Left ventricle myocardium superior (tissue), 1 donor: Measurements from ENCODE around the gene PHACTR1. TPM values are rescaled to one million over a fixed set of nuclear protein-coding genes. Genes with fewer than 3 reads are reported as not detected.

ENCODE experiments used
- ATAC-seq: fragments of 200-7000 bp; cut with Tn5 transposase; one replicate; pipeline ENCODE4 v1.9.1; 2020; ENCODE audit warnings: mild to moderate bottlenecking, moderate library complexity
- DNase-seq: peaks from one replicate; pipeline ENCODE4 v3.0.0-alpha.2; 2020
- intact Hi-C: fragments of 100-400 bp; cut with micrococcal nuclease; formaldehyde crosslinking; loops from one replicate; pipeline ENCODE4 v1.11.0; 2022
- total RNA-seq: library from RNA; stranded (reverse); fragmentation: NEBNext Ultra II Directional; extraction: Animal tissue kit (Norgen Biotek cat#: 25700); gene quantifications from one replicate; pipeline ENCODE4 v1.2.1, GENCODE V29; 2021
- donor health status: DM: no; HTN: yes; CAD: no; lungs with severe emphysema.

PHACTR1 gene
- total RNA-seq, 1 donor from 2014 or later = 124 TPM

- DNase-seq (no peak), ATAC-seq (peak; percentile 13)
- intact Hi-C loops = no loop called here
Observed at GRCh38 chr6:13296536-13296997, 580.0 kb downstream of the PHACTR1 start.

GRCh38 chr6:13297391-13297790 lies 580.8 kb downstream of the PHACTR1 start:
- intact Hi-C loops = no loop called here
- DNase-seq (no peak), ATAC-seq (no peak)

GRCh38 chr6:13298446-13298845 lies 581.9 kb downstream of the PHACTR1 start:
- intact Hi-C loops = no loop called here
- DNase-seq = no peak
- ATAC-seq = no peak

GRCh38 chr6:13299403-13299821 lies 582.8 kb downstream of the PHACTR1 start:
- ATAC-seq = no peak
- intact Hi-C loops = no loop called here
- no peak for DNase-seq

GRCh38 chr6:13299918-13300317 lies 583.4 kb downstream of the PHACTR1 start:
- no peak for DNase-seq
- intact Hi-C loops = loop anchor here (10.0 kb wide), 1 partner anchor 385 kb away; no protein-coding TSS in a partner anchor
- ATAC-seq = no peak

GRCh38 chr6:13300643-13301590 lies 584.4 kb downstream of the PHACTR1 start:
- intact Hi-C loops = loop anchor here (10.0 kb wide), 1 partner anchor 386 kb away; no protein-coding TSS in a partner anchor
- DNase-seq (no peak), ATAC-seq (no peak)

GRCh38 chr6:13302291-13302690 lies 585.7 kb downstream of the PHACTR1 start:
- peak; percentile 36 for ATAC-seq
- peak; percentile 44 for DNase-seq

GRCh38 chr6:13302751-13303667 lies 586.4 kb downstream of the PHACTR1 start:
- ATAC-seq (peak; percentile 73), DNase-seq (peak; percentile 42)
- intact Hi-C loops = loop anchor here (10.0 kb wide), 1 partner anchor 388 kb away; no protein-coding TSS in a partner anchor

More at GRCh38 chr6:13302291-13302690, 585.7 kb downstream of the PHACTR1 start:
- intact Hi-C loops = loop anchor here (10.0 kb wide), 1 partner anchor 387 kb away; no protein-coding TSS in a partner anchor

- ATAC-seq = peak; percentile 79
- intact Hi-C loops = loop anchor here (10.0 kb wide), 1 partner anchor 389 kb away; no protein-coding TSS in a partner anchor
- peak; percentile 89 for DNase-seq
Observed at GRCh38 chr6:13303668-13304017, 587.1 kb downstream of the PHACTR1 start.

GRCh38 chr6:13304101-13304500 lies 587.5 kb downstream of the PHACTR1 start:
- ATAC-seq (no peak), DNase-seq (no peak)
- intact Hi-C loops = loop anchor here (10.0 kb wide), 1 partner anchor 389 kb away; no protein-coding TSS in a partner anchor

GRCh38 chr6:13304580-13305260 lies 588.2 kb downstream of the PHACTR1 start:
- intact Hi-C loops = loop anchor here (10.0 kb wide), 1 partner anchor 390 kb away; no protein-coding TSS in a partner anchor
- ATAC-seq = no peak
- no peak for DNase-seq

GRCh38 chr6:13305288-13305687 lies 588.7 kb downstream of the PHACTR1 start:
- intact Hi-C loops = loop anchor here (10.0 kb wide), 1 partner anchor 390 kb away; no protein-coding TSS in a partner anchor
- DNase-seq (no peak), ATAC-seq (no peak)

- no peak for ATAC-seq
- intact Hi-C loops = loop anchor here (10.0 kb wide), 1 partner anchor 391 kb away; no protein-coding TSS in a partner anchor
- no peak for DNase-seq
Observed at GRCh38 chr6:13305791-13306190, 589.2 kb downstream of the PHACTR1 start.

- ATAC-seq (no peak), DNase-seq (no peak)
- intact Hi-C loops = loop anchor here (10.0 kb wide), 1 partner anchor 393 kb away; no protein-coding TSS in a partner anchor
Observed at GRCh38 chr6:13307508-13307995, 591.0 kb downstream of the PHACTR1 start.

- ATAC-seq (peak; percentile 89), DNase-seq (no peak)
- intact Hi-C loops = loop anchor here (10.0 kb wide), 1 partner anchor 394 kb away; no protein-coding TSS in a partner anchor
Observed at GRCh38 chr6:13308332-13308731, 591.8 kb downstream of the PHACTR1 start.

- DNase-seq (no peak), ATAC-seq (no peak)
- intact Hi-C loops = no loop called here
Observed at GRCh38 chr6:13311155-13311554, 594.6 kb downstream of the PHACTR1 start.

- DNase-seq (no peak), ATAC-seq (no peak)
- intact Hi-C loops = no loop called here
Observed at GRCh38 chr6:13314806-13315205, 598.2 kb downstream of the PHACTR1 start.

GRCh38 chr6:13315896-13316295 lies 599.3 kb downstream of the PHACTR1 start:
- ATAC-seq (no peak), DNase-seq (no peak)
- intact Hi-C loops = no loop called here
